ENCODE results near the gene ADCYAP1R1. TPM values are rescaled to one million over a fixed set of nuclear protein-coding genes. Genes with fewer than 3 reads are reported as not detected.

ADCYAP1R1 gene
- total and polyA plus RNA-seq, 2 of the 8 experiments (the other 6 are each of a cell fraction or from before 2014, with no cell fraction given): 14.4 to 14.6 TPM

DNA sequence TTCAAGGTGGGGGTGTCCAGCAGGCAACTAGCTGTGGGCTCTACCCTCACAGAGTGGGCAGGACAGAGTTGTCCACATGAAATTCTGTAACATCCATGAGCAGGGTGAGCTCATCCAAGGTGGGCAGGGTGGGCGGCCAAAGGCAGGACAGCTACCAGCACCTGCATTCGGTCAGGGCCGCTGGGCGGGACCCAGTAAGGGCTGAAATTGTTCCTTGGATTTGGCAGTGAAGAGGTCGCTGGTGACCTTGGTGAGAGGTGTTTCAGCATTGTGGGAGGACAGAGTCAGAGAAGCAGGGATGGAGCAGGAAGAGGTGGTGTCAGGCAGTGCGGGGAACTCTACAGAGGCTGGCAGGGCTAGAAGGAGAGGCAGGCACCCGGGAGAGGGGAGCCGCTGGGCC is 23.9 kb downstream of the ADCYAP1R1 start:
- FAIRE-seq (no peak), DNase-seq (ENCODE audit: low read depth in 1 of 2, low spot score in 2 of 2) (no peak)
- no peak overlapping the region for H3K4me3 ChIP-seq (ENCODE audit: extremely low read depth in 1 of 4, insufficient read depth in 2 of 4, low read depth in 3 of 4, low read length in 4 of 4)
- H4K8ac ChIP-seq (ENCODE audit: extremely low read depth, insufficient read depth, low read length): peak overlapping the region; percentile 35; the same call in 1 of the 2 replicates
- no peak overlapping the region for H2BK12ac ChIP-seq (ENCODE audit: low read depth, low read length)
- H3K14ac ChIP-seq (ENCODE audit: insufficient read length): no peak overlapping the region
- no peak overlapping the region for H2AK5ac ChIP-seq (ENCODE audit: low read depth, low read length)
- no peaks in the 10 kb centered on the region for H3K27me3 ChIP-seq (replicated peaks in 1 of 4; ENCODE audit: control insufficient read depth in 3 of 4, extremely low read depth in 1 of 4, insufficient read depth in 3 of 4, low read length in 3 of 4)
- no peak overlapping the region for H3K9ac ChIP-seq (replicated peaks in 1 of 4; ENCODE audit: extremely low read depth in 1 of 4, low read depth in 3 of 4, low read length in 3 of 4)
- no peak overlapping the region for H3K18ac ChIP-seq (ENCODE audit: extremely low read depth, low read length)
- no peaks in the 10 kb centered on the region for H3K79me2 ChIP-seq (ENCODE audit: control insufficient read depth in 1 of 2, insufficient read depth in 2 of 2, low read length in 2 of 2)
- H3K27ac ChIP-seq (ENCODE audit: low read depth, low read length): no peak overlapping the region
- H3K23me2 ChIP-seq (ENCODE audit: low read depth, low read length): peaks cover 7% of the 10 kb centered on the region; the same call in 1 of the 2 replicates
- H3K9me3 ChIP-seq (ENCODE audit: insufficient read depth in 2 of 2, low read depth in 1 of 2, low read length in 1 of 2): 0 out of 4 replicates have a peak, but pooled peaks cover 0 to 2% of the 10 kb centered on the region in 2 experiments
- POLR2A ChIA-PET (ENCODE audit: partially characterized antibody): no interaction called here
- no peak overlapping the region for H3K23ac ChIP-seq (ENCODE audit: insufficient read length)
- no peak overlapping the region for H4K5ac ChIP-seq (ENCODE audit: insufficient read length, low read depth, low read length)
- H2BK120ac ChIP-seq (replicated peaks; ENCODE audit: low read depth, low read length): no peak overlapping the region
- H3K4ac ChIP-seq (replicated peaks; ENCODE audit: insufficient read length, low read depth, low read length): no peak overlapping the region
- 89% methylated on average over 8 of the region's 8 CpGs; no CpG with 5 or more reads in 1 of the 2 experiments for WGBS, 2 experiments (ENCODE audit: extremely low coverage in 1 of 2, insufficient coverage in 1 of 2, insufficient read length in 1 of 2, insufficient replicate concordance in 2 of 2, low coverage in 1 of 2, low lambda C conversion rate in 2 of 2, missing lambda C conversion rate in 1 of 2)
- no peaks in the 10 kb centered on the region; a peak in 1 of 7 replicates for H3K4me1 ChIP-seq (replicated peaks in 1 of 4; ENCODE audit: control insufficient read depth in 3 of 4, insufficient read depth in 4 of 4, low read length in 3 of 4)
- H2BK15ac ChIP-seq (ENCODE audit: low read length): no peak overlapping the region
- no peak overlapping the region for H4K91ac ChIP-seq (replicated peaks; ENCODE audit: insufficient read length, low read length)
- H2AFZ ChIP-seq (ENCODE audit: low read length): no peak overlapping the region
- H2BK20ac ChIP-seq (ENCODE audit: low read length): no peak overlapping the region
- no peak overlapping the region for H2BK5ac ChIP-seq (ENCODE audit: low read depth, low read length)
- H3K36me3 ChIP-seq (ENCODE audit: control insufficient read depth in 2 of 4, insufficient read depth in 4 of 4, low read length in 3 of 4): no peaks in the 10 kb centered on the region; a peak in 1 of 8 replicates
- peaks cover 0 to 10% of the 10 kb centered on the region in 2 experiments for H4K20me1 ChIP-seq (replicated peaks in 1 of 2; ENCODE audit: control insufficient read depth in 1 of 2, insufficient read depth in 2 of 2, low read length in 2 of 2)
- H3K79me1 ChIP-seq (ENCODE audit: low read depth, low read length): peaks cover 6% of the 10 kb centered on the region
- H3K4me2 ChIP-seq (ENCODE audit: insufficient read depth in 1 of 2, low read depth in 2 of 2, low read length in 2 of 2): no peak overlapping the region
- TF ChIP-seq YY1 (IDR thresholded peaks at IDR 0.05; ENCODE audit: low read depth, low read length): no peak
- TF ChIP-seq GABPA (IDR thresholded peaks at IDR 0.05; ENCODE audit: borderline replicate concordance, insufficient read depth, low read length): no peak
- TF ChIP-seq, protein P1, sequence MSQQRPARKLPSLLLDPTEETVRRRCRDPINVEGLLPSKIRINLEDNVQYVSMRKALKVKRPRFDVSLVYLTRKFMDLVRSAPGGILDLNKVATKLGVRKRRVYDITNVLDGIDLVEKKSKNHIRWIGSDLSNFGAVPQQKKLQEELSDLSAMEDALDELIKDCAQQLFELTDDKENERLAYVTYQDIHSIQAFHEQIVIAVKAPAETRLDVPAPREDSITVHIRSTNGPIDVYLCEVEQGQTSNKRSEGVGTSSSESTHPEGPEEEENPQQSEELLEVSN (IDR thresholded peaks at IDR 0.05): no peak
- TF ChIP-seq SIRT6 (IDR thresholded peaks at IDR 0.05; ENCODE audit: low read length): no peak
- CTCF ChIA-PET (ENCODE audit: partially characterized antibody): interaction anchor here (0.7 to 36.4 kb wide), 9 partner anchors 9 to 151 kb away, joined by 3 to 880 read pairs (median 7); partner anchors contain the start of gene ADCYAP1R1
- H3K56ac ChIP-seq (replicated peaks; ENCODE audit: insufficient read length, low read depth, low read length): no peak overlapping the region
